ENCODE results near the gene GALNT5.

DNA sequence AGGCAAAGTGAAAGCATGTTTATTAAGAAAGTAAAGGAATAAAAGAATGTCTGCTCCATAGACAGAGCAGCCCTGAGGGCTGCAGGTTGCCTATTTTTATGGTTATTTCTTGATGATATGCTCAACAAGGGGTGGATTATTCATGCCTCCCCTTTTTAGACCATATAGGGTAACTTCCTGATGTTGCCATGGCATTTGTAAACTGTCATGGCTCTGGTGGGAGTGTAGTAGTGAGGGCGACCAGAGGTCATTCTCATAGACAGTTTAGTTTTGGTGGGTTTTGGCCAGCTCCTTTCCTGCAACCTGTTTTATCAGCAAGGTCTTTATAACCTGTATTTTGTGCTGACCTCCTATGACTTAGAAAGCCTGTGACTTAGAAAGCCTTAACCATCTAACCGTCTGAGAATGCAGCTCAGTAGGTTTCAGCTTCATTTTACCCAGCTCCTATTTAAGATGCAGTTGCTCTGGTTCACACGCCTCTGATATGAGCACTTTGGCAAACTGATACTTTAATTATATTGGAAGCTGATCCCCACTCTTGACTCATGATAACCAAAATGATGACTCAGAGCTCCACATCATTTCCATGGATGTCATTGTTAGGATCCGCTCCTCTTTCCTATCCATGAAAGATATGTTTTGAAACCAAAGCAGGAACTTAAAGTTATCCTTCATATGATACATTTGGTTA is 82.6 kb downstream of the GALNT5 start:
- TF ChIP-seq EZH2phosphoT487 (IDR thresholded peaks at IDR 0.05; ENCODE audit: borderline replicate concordance, low read length) (no peak), CTCF (conservative IDR thresholded peaks at IDR 0.05; ENCODE audit: low read depth, low read length) (no peak), EZH2 (IDR thresholded peaks at IDR 0.05; ENCODE audit: low read length, unreplicated experiment) (no peak)

All from PC-3 (cell line).